WTC11 (cell line): ENCODE data around the gene CAPN1. TPM values are rescaled to one million over a fixed set of nuclear protein-coding genes. Genes with fewer than 3 reads are reported as not detected.

Experiments
- ATAC-seq: fragments of 200-7000 bp; cut with Tn5 transposase; 2 replicates; pipeline ENCODE4 v1.10.0; 2021; ENCODE audit warnings: mild to moderate bottlenecking, moderate library complexity
- CTCF ChIA-PET: fragments of 300-600 bp; sonication (Branson Sonifier 250); formaldehyde crosslinking; loops from one replicate; lab custom pipeline; 2021; ENCODE audit warnings: antibody characterized with exemption; lab: Charles Lee
- POLR2A ChIA-PET: fragments of 350-600 bp; sonication (Branson Sonifier 250); formaldehyde crosslinking; loops from one replicate; lab custom pipeline; 2021; ENCODE audit warnings: antibody characterized with exemption; lab: Charles Lee
- DNase-seq: peaks from one replicate; pipeline ENCODE4 v3.0.0; 2021; ENCODE audit warnings: low spot score
- H3K27ac Mint-ChIP-seq: 2 replicates; pipeline ENCODE4 v1.8.0; 2021; ENCODE audit warnings: mixed read lengths
- H3K27me3 Mint-ChIP-seq: 2 replicates; pipeline ENCODE4 v1.8.0; 2021; ENCODE audit warnings: low read depth, mild to moderate bottlenecking, moderate library complexity, mixed read lengths
- H3K36me3 Mint-ChIP-seq: 2 replicates; pipeline ENCODE4 v1.8.0; 2021; ENCODE audit warnings: mixed read lengths
- H3K4me1 Mint-ChIP-seq: 2 replicates; pipeline ENCODE4 v1.8.0; 2022; ENCODE audit warnings: mixed read lengths
- H3K4me3 Mint-ChIP-seq: 2 replicates; pipeline ENCODE4 v1.8.0; 2021; ENCODE audit warnings: mild to moderate bottlenecking, moderate library complexity, mixed read lengths
- H3K9me3 Mint-ChIP-seq: 2 replicates; pipeline ENCODE4 v1.8.0; 2021; ENCODE audit warnings: mixed read lengths
- ATF1 ChIP-seq: sonication (generic); formaldehyde crosslinking; IDR thresholded peaks from 2 replicates; pipeline ENCODE4 v1.8.1; 2023; ENCODE audit warnings: mild to moderate bottlenecking, moderate library complexity, missing genetic modification reagents
- E2F4 ChIP-seq: sonication (generic); formaldehyde crosslinking; IDR thresholded peaks from 2 replicates; pipeline ENCODE4 v1.8.1; 2022; ENCODE audit warnings: low read depth, mild to moderate bottlenecking, moderate library complexity, missing genetic modification reagents, borderline replicate concordance
- FOXK1 ChIP-seq: sonication (generic); formaldehyde crosslinking; IDR thresholded peaks from 2 replicates; pipeline ENCODE4 v1.8.0; 2022; ENCODE audit warnings: mild to moderate bottlenecking, moderate library complexity, missing genetic modification reagents
- GRHL2 ChIP-seq: fragments of 250-450 bp; sonication (Bioruptor Pico); IDR thresholded peaks from 2 replicates; pipeline ENCODE4 v1.8.0; 2022; ENCODE audit warnings: mild to moderate bottlenecking, moderate library complexity; ENCODE audit not compliant: insufficient replicate concordance, severe bottlenecking
- MYBL2 ChIP-seq: sonication (generic); formaldehyde crosslinking; IDR thresholded peaks from 2 replicates; pipeline ENCODE4 v1.8.1; 2023; ENCODE audit warnings: mild to moderate bottlenecking, moderate library complexity, missing genetic modification reagents
- NFYB ChIP-seq: sonication (generic); formaldehyde crosslinking; conservative IDR thresholded peaks from 2 replicates; pipeline ENCODE4 v1.8.0; 2022; ENCODE audit warnings: low read depth, missing genetic modification reagents
- OVOL2 ChIP-seq: fragments of 250-450 bp; sonication (Bioruptor Pico); IDR thresholded peaks from 2 replicates; pipeline ENCODE4 v1.9.0; 2021; ENCODE audit warnings: mild to moderate bottlenecking, borderline replicate concordance
- RORB ChIP-seq: fragments of 250-450 bp; sonication (Bioruptor Pico); IDR thresholded peaks from 2 replicates; pipeline ENCODE4 v1.9.0; 2021; ENCODE audit warnings: mild to moderate bottlenecking
- SOX15 ChIP-seq: fragments of 250-450 bp; sonication (Bioruptor Pico); IDR thresholded peaks from 2 replicates; pipeline ENCODE4 v1.9.0; 2021; ENCODE audit warnings: mild to moderate bottlenecking
- SP1 ChIP-seq: sonication (generic); formaldehyde crosslinking; conservative IDR thresholded peaks from 2 replicates; pipeline ENCODE4 v1.8.1; 2022; ENCODE audit warnings: missing genetic modification reagents
- TCF7 ChIP-seq: sonication (generic); formaldehyde crosslinking; IDR thresholded peaks from 2 replicates; pipeline ENCODE4 v1.8.0; 2022; ENCODE audit warnings: mild to moderate bottlenecking, low read depth, missing genetic modification reagents, moderate library complexity
- TP53 ChIP-seq: sonication (generic); formaldehyde crosslinking; IDR thresholded peaks from 2 replicates; pipeline ENCODE4 v1.8.1; 2023; ENCODE audit warnings: mild to moderate bottlenecking, missing genetic modification reagents
- ZNF138 ChIP-seq: sonication (generic); formaldehyde crosslinking; conservative IDR thresholded peaks from 2 replicates; pipeline ENCODE4 v1.8.1; 2022; ENCODE audit warnings: mild to moderate bottlenecking, moderate library complexity, missing genetic modification reagents
- ZNF263 ChIP-seq: sonication (generic); formaldehyde crosslinking; IDR thresholded peaks from 2 replicates; pipeline ENCODE4 v1.8.1; 2022; ENCODE audit warnings: low read depth, mild to moderate bottlenecking, moderate library complexity, missing genetic modification reagents
- ZNF416 ChIP-seq: fragments of 250-450 bp; sonication (Bioruptor Pico); IDR thresholded peaks from 2 replicates; pipeline ENCODE4 v1.9.0; 2021; ENCODE audit warnings: mild to moderate bottlenecking, inconsistent platforms
- ZNF671 ChIP-seq: fragments of 250-450 bp; sonication (Bioruptor Pico); IDR thresholded peaks from 2 replicates; pipeline ENCODE4 v1.8.0; 2021; ENCODE audit warnings: mild to moderate bottlenecking
- total RNA-seq: library from RNA; stranded (reverse); gene quantifications from 3 replicates; pipeline ENCODE4 v1.2.3, GENCODE V29; 2021
- TF ChIP-seq, protein P1 (sequence below): fragments of 250-450 bp; sonication (Bioruptor Pico); IDR thresholded peaks from 2 replicates; pipeline ENCODE4 v1.9.0; 2021; ENCODE audit warnings: moderate library complexity, mild to moderate bottlenecking, inconsistent platforms, borderline replicate concordance
- TF ChIP-seq, protein P2 (sequence below): sonication (generic); formaldehyde crosslinking; IDR thresholded peaks from 2 replicates; pipeline ENCODE4 v1.8.1; 2023; ENCODE audit warnings: mild to moderate bottlenecking, missing genetic modification reagents, moderate library complexity
- TF ChIP-seq, protein P3 (sequence below): fragments of 250-450 bp; sonication (Bioruptor Pico); conservative IDR thresholded peaks from 2 replicates; pipeline ENCODE4 v1.9.0; 2021; ENCODE audit warnings: mild to moderate bottlenecking

The CAPN1 gene
- total RNA-seq, 1 experiment from 2014 or later, result 257 TPM

- Mint-ChIP-seq H3K27ac (peak overlapping the region; percentile 83; the same call in 1 of the 2 replicates), H3K4me1 (peaks cover 48% of the 10 kb centered on the region), H3K36me3 (peaks cover 26% of the 10 kb centered on the region), H3K27me3 (no peaks in the 10 kb centered on the region), H3K4me3 (peak overlapping the region; percentile 99), H3K9me3 (no peaks in the 10 kb centered on the region)
- ATAC-seq (peak; percentile 55), DNase-seq (peak; percentile 80)
- ChIA-PET POLR2A (no interaction called here), CTCF (interaction anchor here (0.6 to 5.6 kb wide), 8 partner anchors 20 to 296 kb away, joined by 3 to 53 read pairs (median 8); partner anchors contain the start of gene TM7SF2)
- TF ChIP-seq FOXK1 (CRISPR knock-in tag) (peak; percentile 63; the same call in 1 of the 2 replicates), TP53 (CRISPR knock-in tag) (no peak), ZNF138 (CRISPR knock-in tag) (no peak), ZNF263 (CRISPR knock-in tag) (no peak), E2F4 (CRISPR knock-in tag) (no peak), GRHL2 (CRISPR knock-in tag) (no peak), SOX15 (CRISPR knock-in tag) (no peak), NFYB (CRISPR knock-in tag) (peak; percentile 84), SP1 (CRISPR knock-in tag) (peak; percentile 73; the same call in 1 of the 2 replicates)
- TF ChIP-seq, protein P1, sequence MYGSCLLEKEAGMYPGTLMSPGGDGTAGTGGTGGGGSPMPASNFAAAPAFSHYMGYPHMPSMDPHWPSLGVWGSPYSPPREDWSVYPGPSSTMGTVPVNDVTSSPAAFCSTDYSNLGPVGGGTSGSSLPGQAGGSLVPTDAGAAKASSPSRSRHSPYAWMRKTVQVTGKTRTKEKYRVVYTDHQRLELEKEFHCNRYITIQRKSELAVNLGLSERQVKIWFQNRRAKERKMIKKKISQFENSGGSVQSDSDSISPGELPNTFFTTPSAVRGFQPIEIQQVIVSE (CRISPR knock-in tag), result no peak
- TF ChIP-seq, protein P2, sequence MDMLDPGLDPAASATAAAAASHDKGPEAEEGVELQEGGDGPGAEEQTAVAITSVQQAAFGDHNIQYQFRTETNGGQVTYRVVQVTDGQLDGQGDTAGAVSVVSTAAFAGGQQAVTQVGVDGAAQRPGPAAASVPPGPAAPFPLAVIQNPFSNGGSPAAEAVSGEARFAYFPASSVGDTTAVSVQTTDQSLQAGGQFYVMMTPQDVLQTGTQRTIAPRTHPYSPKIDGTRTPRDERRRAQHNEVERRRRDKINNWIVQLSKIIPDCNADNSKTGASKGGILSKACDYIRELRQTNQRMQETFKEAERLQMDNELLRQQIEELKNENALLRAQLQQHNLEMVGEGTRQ (CRISPR knock-in tag), result peak; percentile 8; the same call in 1 of the 2 replicates
- TF ChIP-seq, protein P3, sequence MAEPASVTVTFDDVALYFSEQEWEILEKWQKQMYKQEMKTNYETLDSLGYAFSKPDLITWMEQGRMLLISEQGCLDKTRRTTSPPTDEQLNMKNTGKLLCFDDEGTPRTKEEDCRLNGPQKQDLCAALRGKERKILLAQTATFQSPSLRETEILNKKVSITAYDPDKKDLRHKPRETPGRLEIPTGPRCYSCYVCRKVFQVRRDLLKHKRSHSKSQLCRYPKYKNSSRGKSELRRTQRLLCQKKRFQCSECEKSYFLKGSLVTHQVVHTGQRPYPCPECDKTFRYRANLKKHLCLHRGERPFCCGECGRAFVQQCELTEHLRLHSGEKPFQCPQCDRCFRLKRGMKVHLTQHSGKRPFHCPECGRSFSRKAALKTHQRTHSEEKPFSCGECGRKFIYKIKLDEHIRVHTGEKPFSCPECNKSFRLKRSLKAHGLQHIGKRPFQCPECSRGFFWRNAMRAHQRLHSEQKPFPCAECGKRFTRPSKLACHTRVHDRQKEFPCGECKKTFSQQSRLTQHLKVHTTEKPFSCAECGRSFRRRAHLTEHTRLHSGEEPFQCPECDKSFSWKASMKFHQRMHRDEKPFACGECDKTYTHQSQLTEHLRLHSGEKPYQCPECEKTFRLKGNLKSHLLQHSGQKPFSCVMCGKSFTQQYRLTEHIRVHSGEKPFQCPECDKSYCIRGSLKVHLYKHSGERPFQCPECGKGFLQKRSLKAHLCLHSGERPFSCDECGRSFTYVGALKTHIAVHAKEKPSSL, result no peak
Observed at GRCh38 chr11:65184146-65184545, 2.4 kb downstream of the CAPN1 start.

DNA sequence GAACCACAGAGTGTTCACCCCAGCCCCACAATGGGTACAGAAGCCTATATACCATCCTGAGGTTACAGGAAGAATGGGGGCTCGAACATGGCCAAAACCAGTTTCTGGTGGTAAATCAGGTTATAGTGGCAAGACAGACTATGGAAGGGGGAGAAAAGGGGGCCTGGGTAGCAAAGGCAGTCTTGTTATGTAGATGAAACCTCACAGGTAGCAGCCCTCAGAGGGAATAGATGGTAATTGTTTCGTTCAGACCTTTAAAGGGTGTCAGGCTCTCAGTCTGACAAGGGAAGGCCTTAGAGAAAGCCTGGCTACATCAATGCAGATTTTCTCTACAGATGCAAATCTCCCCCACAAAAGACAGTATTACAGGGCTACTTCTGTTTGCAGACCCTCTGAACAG lies 3.4 kb downstream of the CAPN1 start:
- TF ChIP-seq ZNF416 (CRISPR knock-in tag) (no peak), ATF1 (CRISPR knock-in tag) (no peak), FOXK1 (CRISPR knock-in tag) (no peak), ZNF671 (CRISPR knock-in tag) (no peak), MYBL2 (CRISPR knock-in tag) (no peak), RORB (CRISPR knock-in tag) (no peak), OVOL2 (CRISPR knock-in tag) (no peak), TCF7 (CRISPR knock-in tag) (no peak)
- Mint-ChIP-seq H3K4me3 (peak overlapping the region; percentile 99), H3K4me1 (peaks cover 48% of the 10 kb centered on the region), H3K36me3 (peaks cover 36% of the 10 kb centered on the region), H3K9me3 (no peaks in the 10 kb centered on the region), H3K27ac (peak overlapping the region; percentile 83), H3K27me3 (no peaks in the 10 kb centered on the region)
- DNase-seq (no peak), ATAC-seq (peak; percentile 0; the same call in 1 of the 2 replicates)
- POLR2A ChIA-PET, result interaction anchor here (0.8 kb wide), 1 partner anchor 20 kb away, joined by 3 read pairs; no protein-coding TSS in a partner anchor
- CTCF ChIA-PET, result interaction anchor here (0.8 to 1.8 kb wide), 9 partner anchors 11 to 65 kb away, joined by 3 to 10 read pairs (median 4); no protein-coding TSS in a partner anchor
